ENCODE measurements around the gene CTNND1. TPM values are rescaled to one million over a fixed set of nuclear protein-coding genes. Genes with fewer than 3 reads are reported as not detected.

The CTNND1 gene
- total RNA-seq, 1 donor: 83.1 TPM

- no peak for TF ChIP-seq CTCF (IDR thresholded peaks at IDR 0.05; ENCODE audit: insufficient read depth, low read length)
- no peak for DNase-seq (ENCODE audit: low read depth)
- H3K4me3 ChIP-seq (ENCODE audit: low read depth, low read length): no peak overlapping the region
These were observed 11.0 kb downstream of the CTNND1 start for GRCh38 chr11:57772562-57772961.

- no peak for DNase-seq (ENCODE audit: low read depth)
- no peak for TF ChIP-seq CTCF (IDR thresholded peaks at IDR 0.05; ENCODE audit: insufficient read depth, low read length)
- H3K4me3 ChIP-seq (ENCODE audit: low read depth, low read length): no peak overlapping the region
These were observed 11.5 kb downstream of the CTNND1 start for GRCh38 chr11:57773026-57773598.

- DNase-seq (ENCODE audit: low read depth): peak; percentile 23
- no peak for TF ChIP-seq CTCF (IDR thresholded peaks at IDR 0.05; ENCODE audit: insufficient read depth, low read length)
- H3K4me3 ChIP-seq (ENCODE audit: low read depth, low read length): peak overlapping the region; percentile 4
These were observed 13.9 kb downstream of the CTNND1 start for GRCh38 chr11:57775491-57775890.

GRCh38 chr11:57776031-57776521 lies 14.5 kb downstream of the CTNND1 start:
- no peak for TF ChIP-seq CTCF (IDR thresholded peaks at IDR 0.05; ENCODE audit: insufficient read depth, low read length)
- peak; percentile 70 for DNase-seq (ENCODE audit: low read depth)
- peak overlapping the region; percentile 31 for H3K4me3 ChIP-seq (ENCODE audit: low read depth, low read length)

GRCh38 chr11:57776577-57777210 lies 15.1 kb downstream of the CTNND1 start:
- TF ChIP-seq CTCF (IDR thresholded peaks at IDR 0.05; ENCODE audit: insufficient read depth, low read length): no peak
- DNase-seq (ENCODE audit: low read depth): peak; percentile 38
- no peak overlapping the region for H3K4me3 ChIP-seq (ENCODE audit: low read depth, low read length)

GRCh38 chr11:57777969-57778317 lies 16.3 kb downstream of the CTNND1 start:
- H3K4me3 ChIP-seq (ENCODE audit: low read depth, low read length): peak overlapping the region; percentile 47
- DNase-seq (ENCODE audit: low read depth): no peak
- TF ChIP-seq CTCF (IDR thresholded peaks at IDR 0.05; ENCODE audit: insufficient read depth, low read length): no peak

Measured in fibroblast of the aortic adventitia (primary cell).